ENCODE results near the gene STAM. TPM values are rescaled to one million over a fixed set of nuclear protein-coding genes. Genes with fewer than 3 reads are reported as not detected.

Gene STAM
- polyA plus RNA-seq, 1 experiment: 22.0 TPM

GRCh38 chr10:17657103-17657500 is 13.2 kb downstream of the STAM start:
- Histone ChIP-seq H3K36me3 (ENCODE audit: control insufficient read depth, insufficient read depth, low read length) (no peaks in the 10 kb centered on the region), H3K4me3 (ENCODE audit: low read depth, low read length) (no peak overlapping the region), H3K27me3 (ENCODE audit: control insufficient read depth, insufficient read depth, low read length) (no peaks in the 10 kb centered on the region)
- DNase-seq (ENCODE audit: low read depth): no peak
- CTCF ChIA-PET: no interaction called here
- no peak for TF ChIP-seq CTCF (IDR thresholded peaks at IDR 0.05; ENCODE audit: insufficient read depth, low read depth, low read length)
- POLR2A ChIA-PET: no interaction called here

GRCh38 chr10:17659365-17659764 is 15.4 kb downstream of the STAM start:
- ChIA-PET CTCF (interaction anchor here (1.0 to 1.7 kb wide), 2 partner anchors 16 to 100 kb away, joined by 3 read pairs; partner anchors contain the start of gene STAM), POLR2A (interaction anchor here (0.5 to 0.6 kb wide), 3 partner anchors 12 to 54 kb away, joined by 3 to 15 read pairs (median 8); no protein-coding TSS in a partner anchor)
- no peak for TF ChIP-seq CTCF (IDR thresholded peaks at IDR 0.05; ENCODE audit: insufficient read depth, low read depth, low read length)
- DNase-seq (ENCODE audit: low read depth): no peak
- Histone ChIP-seq H3K36me3 (ENCODE audit: control insufficient read depth, insufficient read depth, low read length) (peaks cover 1% of the 10 kb centered on the region), H3K27me3 (ENCODE audit: control insufficient read depth, insufficient read depth, low read length) (no peaks in the 10 kb centered on the region), H3K4me3 (ENCODE audit: low read depth, low read length) (no peak overlapping the region)

GRCh38 chr10:17660921-17661320 is 17.0 kb downstream of the STAM start:
- ChIA-PET POLR2A (no interaction called here), CTCF (interaction anchor here (2.8 kb wide), 1 partner anchor 17 kb away, joined by 10 read pairs; the partner anchor contains the start of gene STAM)
- TF ChIP-seq CTCF (IDR thresholded peaks at IDR 0.05; ENCODE audit: insufficient read depth, low read depth, low read length): no peak
- Histone ChIP-seq H3K36me3 (ENCODE audit: control insufficient read depth, insufficient read depth, low read length) (peaks cover 1% of the 10 kb centered on the region), H3K27me3 (ENCODE audit: control insufficient read depth, insufficient read depth, low read length) (no peaks in the 10 kb centered on the region), H3K4me3 (ENCODE audit: low read depth, low read length) (no peak overlapping the region)
- DNase-seq (ENCODE audit: low read depth): no peak

GRCh38 chr10:17661510-17661909 is 17.6 kb downstream of the STAM start:
- DNase-seq (ENCODE audit: low read depth): no peak
- CTCF ChIA-PET: interaction anchor here (0.7 to 2.8 kb wide), 3 partner anchors 8 to 18 kb away, joined by 3 to 10 read pairs (median 4); partner anchors contain the start of gene STAM
- TF ChIP-seq CTCF (IDR thresholded peaks at IDR 0.05; ENCODE audit: insufficient read depth, low read depth, low read length): no peak
- no peaks in the 10 kb centered on the region for H3K27me3 ChIP-seq (ENCODE audit: control insufficient read depth, insufficient read depth, low read length)
- H3K4me3 ChIP-seq (ENCODE audit: low read depth, low read length): no peak overlapping the region
- POLR2A ChIA-PET: no interaction called here
- peaks cover 1% of the 10 kb centered on the region for H3K36me3 ChIP-seq (ENCODE audit: control insufficient read depth, insufficient read depth, low read length)

- no peaks in the 10 kb centered on the region for H3K27me3 ChIP-seq (ENCODE audit: control insufficient read depth, insufficient read depth, low read length)
- TF ChIP-seq CTCF (IDR thresholded peaks at IDR 0.05; ENCODE audit: insufficient read depth, low read depth, low read length): no peak
- H3K4me3 ChIP-seq (ENCODE audit: low read depth, low read length): no peak overlapping the region
- DNase-seq (ENCODE audit: low read depth): no peak
- H3K36me3 ChIP-seq (ENCODE audit: control insufficient read depth, insufficient read depth, low read length): peaks cover 1% of the 10 kb centered on the region
- POLR2A ChIA-PET: no interaction called here
- CTCF ChIA-PET: interaction anchor here (0.7 to 2.8 kb wide), 4 partner anchors 9 to 43 kb away, joined by 3 to 10 read pairs (median 4); partner anchors contain the start of gene STAM
Observed at GRCh38 chr10:17662193-17663138, 18.5 kb downstream of the STAM start.

All from BJ (cell line).